ENCODE data around the gene CXCL5.

CXCL5 gene

GRCh38 chr4:73947239-73947985 is 51.1 kb downstream of the CXCL5 start:
- Histone ChIP-seq H3K9me3 (ENCODE audit: control insufficient read depth in 2 of 2, low read length in 2 of 2) (no peaks in the 10 kb centered on the region), H3K36me3 (ENCODE audit: control insufficient read depth in 2 of 2, insufficient read depth in 2 of 2, low read length in 2 of 2) (no peaks in the 10 kb centered on the region), H3K4me1 (ENCODE audit: control insufficient read depth, insufficient read depth, low read length) (no peaks in the 10 kb centered on the region), H3K27me3 (ENCODE audit: control insufficient read depth in 1 of 2, insufficient read depth in 2 of 2, low read length in 2 of 2) (peaks cover 18 to 24% of the 10 kb centered on the region in 2 donors), H3K9ac (ENCODE audit: low read length in 2 of 2) (no peak overlapping the region), H3K27ac (ENCODE audit: low read length) (no peak overlapping the region), H3K4me3 (ENCODE audit: low read length in 2 of 2) (no peak overlapping the region)

DNA sequence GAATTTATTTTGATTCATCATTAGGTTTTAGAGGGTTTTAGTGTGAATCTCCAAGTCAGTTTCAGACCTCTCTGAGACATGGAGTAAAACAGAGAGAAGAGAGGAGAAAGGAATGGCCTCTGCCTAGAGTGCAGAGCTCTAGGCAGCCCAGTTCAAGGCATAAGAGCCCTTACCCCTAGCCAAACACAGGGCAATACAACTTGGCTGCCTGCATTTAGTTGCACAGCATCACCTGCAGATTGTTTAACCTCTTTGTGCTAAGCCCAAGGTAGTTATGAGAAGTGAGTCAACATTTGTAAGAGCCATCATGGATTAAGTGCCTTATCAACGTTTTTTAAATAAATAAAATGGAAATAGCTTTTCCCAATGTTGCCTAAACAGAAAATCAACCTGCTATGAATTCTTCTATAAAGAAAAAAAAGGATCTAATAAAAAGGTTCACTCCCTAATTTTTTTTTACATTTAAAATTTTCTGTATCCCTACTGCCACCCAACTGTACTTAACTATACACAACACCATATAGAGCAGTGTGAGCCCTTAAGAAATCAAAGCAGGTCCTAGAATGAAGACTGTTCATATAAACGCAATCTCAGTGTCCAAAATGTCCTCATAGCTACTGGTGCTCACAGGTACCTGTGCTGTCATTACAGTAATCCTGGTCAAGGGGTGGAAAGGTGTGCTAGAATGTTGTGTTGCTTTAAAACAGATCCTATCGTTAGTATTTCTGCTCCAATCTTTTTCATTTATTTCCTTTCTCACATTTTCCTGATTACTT is 52.6 kb downstream of the CXCL5 start:
- H3K9me3 ChIP-seq (ENCODE audit: control insufficient read depth in 2 of 2, low read length in 2 of 2) = no peaks in the 10 kb centered on the region
- no peak overlapping the region for H3K9ac ChIP-seq (ENCODE audit: low read length in 2 of 2)
- H3K27ac ChIP-seq (ENCODE audit: low read length) = no peak overlapping the region
- no peak overlapping the region for H3K4me3 ChIP-seq (ENCODE audit: low read length in 2 of 2)
- H3K4me1 ChIP-seq (ENCODE audit: control insufficient read depth, insufficient read depth, low read length) = no peaks in the 10 kb centered on the region
- no peaks in the 10 kb centered on the region for H3K36me3 ChIP-seq (ENCODE audit: control insufficient read depth in 2 of 2, insufficient read depth in 2 of 2, low read length in 2 of 2)
- peaks cover 18 to 24% of the 10 kb centered on the region in 2 donors for H3K27me3 ChIP-seq (ENCODE audit: control insufficient read depth in 1 of 2, insufficient read depth in 2 of 2, low read length in 2 of 2)

All from stomach smooth muscle (tissue), 2 donors.